ENCODE measurements around the gene TRAM2. TPM values are rescaled to one million over a fixed set of nuclear protein-coding genes. Genes with fewer than 3 reads are reported as not detected.
A peak's percentile ranks its signal among the peaks of the same experiment; 100 is the strongest.

TRAM2 gene
- total and polyA plus RNA-seq, 4 donors = 7.3 to 20.3 (median 13.0) TPM

- Histone ChIP-seq H3K27me3 (ENCODE audit: control insufficient read depth in 4 of 4, insufficient read depth in 4 of 4, low read length in 3 of 4) (no peaks in the 10 kb centered on the region), H3K4me3 (ENCODE audit: low read depth in 1 of 3, low read length in 3 of 3) (no peak overlapping the region), H3K9ac (ENCODE audit: low read depth in 1 of 2, low read length in 2 of 2) (no peak overlapping the region), H3K4me1 (ENCODE audit: control insufficient read depth in 4 of 4, insufficient read depth in 4 of 4, low read length in 3 of 4) (peaks cover 6 to 23% (median 18%) of the 10 kb centered on the region in 4 donors), H3K9me3 (ENCODE audit: control insufficient read depth in 4 of 4, low read length in 3 of 4) (no peaks in the 10 kb centered on the region), H3K36me3 (ENCODE audit: control insufficient read depth in 4 of 4, insufficient read depth in 3 of 4, low read depth in 1 of 4, low read length in 3 of 4) (no peaks in the 10 kb centered on the region), H3K27ac (ENCODE audit: low read depth in 1 of 2, low read length in 2 of 2) (peak overlapping the region; percentile 22 to 68)
- no peak for TF ChIP-seq REST (IDR thresholded peaks at IDR 0.05)
- peak; percentile 59 to 77 for TF ChIP-seq RXRA (IDR thresholded peaks at IDR 0.05)
- no peak for TF ChIP-seq EGR1 (IDR thresholded peaks at IDR 0.05; ENCODE audit: low read depth in 2 of 2)
- TF ChIP-seq JUND (IDR thresholded peaks at IDR 0.05) = no peak
- peak; percentile 46 to 68 for TF ChIP-seq RAD21 (IDR thresholded peaks at IDR 0.05)
- peak; percentile 46 to 68 for TF ChIP-seq HNF4A (conservative IDR thresholded peaks at IDR 0.05)
- no peak for TF ChIP-seq TAF1 (conservative IDR thresholded peaks at IDR 0.05)
- no peak for TF ChIP-seq ZBTB33 (IDR thresholded peaks at IDR 0.05)
- peak; percentile 8 for TF ChIP-seq HNF4G (IDR thresholded peaks at IDR 0.05)
- TF ChIP-seq YY1 (IDR thresholded peaks at IDR 0.05) = no peak
- TF ChIP-seq FOXA1 (IDR thresholded peaks at IDR 0.05) = no peak
- TF ChIP-seq NR2F2 (IDR thresholded peaks at IDR 0.05) = no peak
- TF ChIP-seq CTCF (IDR thresholded peaks at IDR 0.05; ENCODE audit: low read depth, low read length, missing input control) = no peak
- DNase-seq (ENCODE audit: low spot score) = no peak
- WGBS = 42% methylated on average over 5 of the region's 5 CpGs
Observed at GRCh38 chr6:52590152-52590891, 13.5 kb upstream of the TRAM2 start.

- H3K9me3 ChIP-seq (ENCODE audit: control insufficient read depth in 4 of 4, low read length in 3 of 4) = no peaks in the 10 kb centered on the region
- no peak for TF ChIP-seq GABPA (IDR thresholded peaks at IDR 0.05 in 1 of 2, conservative IDR thresholded peaks at IDR 0.05 in 1 of 2)
- peak overlapping the region; percentile 56 to 58 for H3K27ac ChIP-seq (ENCODE audit: low read depth in 1 of 2, low read length in 2 of 2)
- no peaks in the 10 kb centered on the region for H3K27me3 ChIP-seq (ENCODE audit: control insufficient read depth in 4 of 4, insufficient read depth in 4 of 4, low read length in 3 of 4)
- no peak overlapping the region for H3K9ac ChIP-seq (ENCODE audit: low read depth in 1 of 2, low read length in 2 of 2)
- DNase-seq (ENCODE audit: low spot score) = no peak
- H3K4me1 ChIP-seq (ENCODE audit: control insufficient read depth in 4 of 4, insufficient read depth in 4 of 4, low read length in 3 of 4) = peaks cover 6 to 23% (median 18%) of the 10 kb centered on the region in 4 donors
- H3K4me3 ChIP-seq (ENCODE audit: low read depth in 1 of 3, low read length in 3 of 3) = no peak overlapping the region
- WGBS = 36% methylated on average over 1 of the region's 1 CpG
- H3K36me3 ChIP-seq (ENCODE audit: control insufficient read depth in 4 of 4, insufficient read depth in 3 of 4, low read depth in 1 of 4, low read length in 3 of 4) = no peaks in the 10 kb centered on the region
Observed at GRCh38 chr6:52588710-52589091, 11.8 kb upstream of the TRAM2 start.

Data from liver (tissue), 9 donors.